WTC11 (cell line): ENCODE data around the gene NPW. TPM values are rescaled to one million over a fixed set of nuclear protein-coding genes. Genes with fewer than 3 reads are reported as not detected.
"Not testable (repeated sequence)": the region's sequence is repeated elsewhere in the genome, so short reads cannot be mapped to it uniquely, and the experiment has no call there.

Experiments
- ATAC-seq: fragments of 200-7000 bp; cut with Tn5 transposase; 2 replicates; pipeline ENCODE4 v1.10.0; 2021; ENCODE audit warnings: mild to moderate bottlenecking, moderate library complexity
- CTCF ChIA-PET: fragments of 300-600 bp; sonication (Branson Sonifier 250); formaldehyde crosslinking; loops from one replicate; lab custom pipeline; 2021; ENCODE audit warnings: antibody characterized with exemption; lab: Charles Lee
- POLR2A ChIA-PET: fragments of 350-600 bp; sonication (Branson Sonifier 250); formaldehyde crosslinking; loops from one replicate; lab custom pipeline; 2021; ENCODE audit warnings: antibody characterized with exemption; lab: Charles Lee
- DNase-seq: peaks from one replicate; pipeline ENCODE4 v3.0.0; 2021; ENCODE audit warnings: low spot score
- H3K27ac Mint-ChIP-seq: 2 replicates; pipeline ENCODE4 v1.8.0; 2021; ENCODE audit warnings: mixed read lengths
- H3K27me3 Mint-ChIP-seq: 2 replicates; pipeline ENCODE4 v1.8.0; 2021; ENCODE audit warnings: low read depth, mild to moderate bottlenecking, moderate library complexity, mixed read lengths
- H3K36me3 Mint-ChIP-seq: 2 replicates; pipeline ENCODE4 v1.8.0; 2021; ENCODE audit warnings: mixed read lengths
- H3K4me1 Mint-ChIP-seq: 2 replicates; pipeline ENCODE4 v1.8.0; 2022; ENCODE audit warnings: mixed read lengths
- H3K4me3 Mint-ChIP-seq: 2 replicates; pipeline ENCODE4 v1.8.0; 2021; ENCODE audit warnings: mild to moderate bottlenecking, moderate library complexity, mixed read lengths
- H3K9me3 Mint-ChIP-seq: 2 replicates; pipeline ENCODE4 v1.8.0; 2021; ENCODE audit warnings: mixed read lengths
- AFF4 ChIP-seq: sonication (generic); formaldehyde crosslinking; IDR thresholded peaks from 2 replicates; pipeline ENCODE4 v1.8.1; 2023; ENCODE audit warnings: mild to moderate bottlenecking, missing genetic modification reagents, borderline replicate concordance
- ELF4 ChIP-seq: sonication (generic); formaldehyde crosslinking; IDR thresholded peaks from 2 replicates; pipeline ENCODE4 v1.8.1; 2022; ENCODE audit warnings: low read depth, mild to moderate bottlenecking, moderate library complexity, missing genetic modification reagents
- FOXJ3 ChIP-seq: sonication (generic); formaldehyde crosslinking; IDR thresholded peaks from 2 replicates; pipeline ENCODE4 v1.9.0; 2021; ENCODE audit warnings: missing genetic modification reagents, mild to moderate bottlenecking, borderline replicate concordance
- FOXK1 ChIP-seq: sonication (generic); formaldehyde crosslinking; IDR thresholded peaks from 2 replicates; pipeline ENCODE4 v1.8.0; 2022; ENCODE audit warnings: mild to moderate bottlenecking, moderate library complexity, missing genetic modification reagents
- GABPB1 ChIP-seq: sonication (generic); formaldehyde crosslinking; IDR thresholded peaks from 2 replicates; pipeline ENCODE4 v1.8.1; 2023; ENCODE audit warnings: mild to moderate bottlenecking, missing genetic modification reagents
- HMGA2 ChIP-seq: fragments of 250-450 bp; sonication (Bioruptor Pico); IDR thresholded peaks from 2 replicates; pipeline ENCODE4 v1.4.0; 2021; ENCODE audit warnings: mild to moderate bottlenecking, moderate library complexity
- JUN ChIP-seq: sonication (generic); formaldehyde crosslinking; IDR thresholded peaks from 2 replicates; pipeline ENCODE4 v1.8.0; 2023; ENCODE audit warnings: mild to moderate bottlenecking, missing genetic modification reagents
- MLX ChIP-seq: sonication (generic); formaldehyde crosslinking; IDR thresholded peaks from 2 replicates; pipeline ENCODE4 v1.8.1; 2023; ENCODE audit warnings: mild to moderate bottlenecking, missing genetic modification reagents, moderate library complexity
- MYBL2 ChIP-seq: sonication (generic); formaldehyde crosslinking; IDR thresholded peaks from 2 replicates; pipeline ENCODE4 v1.8.1; 2023; ENCODE audit warnings: mild to moderate bottlenecking, moderate library complexity, missing genetic modification reagents
- SMAD4 ChIP-seq: sonication (generic); formaldehyde crosslinking; IDR thresholded peaks from 2 replicates; pipeline ENCODE4 v1.8.0; 2022; ENCODE audit warnings: mild to moderate bottlenecking, missing genetic modification reagents
- SOX15 ChIP-seq: fragments of 250-450 bp; sonication (Bioruptor Pico); IDR thresholded peaks from 2 replicates; pipeline ENCODE4 v1.9.0; 2021; ENCODE audit warnings: mild to moderate bottlenecking
- TEAD1 ChIP-seq: sonication (generic); formaldehyde crosslinking; IDR thresholded peaks from 2 replicates; pipeline ENCODE4 v1.8.0; 2022; ENCODE audit warnings: mild to moderate bottlenecking, missing genetic modification reagents
- ZNF232 ChIP-seq: sonication (generic); formaldehyde crosslinking; IDR thresholded peaks from 2 replicates; pipeline ENCODE4 v1.8.0; 2022; ENCODE audit warnings: mild to moderate bottlenecking, missing genetic modification reagents
- total RNA-seq: library from RNA; stranded (reverse); gene quantifications from 3 replicates; pipeline ENCODE4 v1.2.3, GENCODE V29; 2021
- TF ChIP-seq, protein P1 (sequence below): sonication (generic); formaldehyde crosslinking; conservative IDR thresholded peaks from 2 replicates; pipeline ENCODE4 v1.8.1; 2023; ENCODE audit warnings: mild to moderate bottlenecking, low read depth, missing genetic modification reagents, moderate library complexity
- TF ChIP-seq, protein P2 (sequence below): sonication (generic); formaldehyde crosslinking; IDR thresholded peaks from 2 replicates; pipeline ENCODE4 v1.8.1; 2023; ENCODE audit warnings: mild to moderate bottlenecking, moderate library complexity, missing genetic modification reagents
- TF ChIP-seq, protein P3 (sequence below): sonication (generic); formaldehyde crosslinking; IDR thresholded peaks from 2 replicates; pipeline ENCODE4 v1.8.0; 2023; ENCODE audit warnings: missing genetic modification reagents

NPW gene
- total RNA-seq, 1 experiment from 2014 or later: 15.2 TPM

- H3K9me3 Mint-ChIP-seq: no peaks in the 10 kb centered on the region
- TF ChIP-seq FOXK1 (CRISPR knock-in tag) (no peak), GABPB1 (CRISPR knock-in tag) (0 out of 2 replicates have a peak, but pooled peaks have one; percentile 10)
- TF ChIP-seq, all 79 proteins: peak for 1
- ATAC-seq: peak; percentile 18; the same call in 1 of the 2 replicates
- no peak overlapping the region for H3K27ac Mint-ChIP-seq
- ChIA-PET POLR2A (no interaction called here), CTCF (interaction anchor here (0.7 to 2.4 kb wide), 7 partner anchors 10 to 118 kb away, joined by 3 to 13 read pairs (median 6); partner anchors contain the start of genes NPW, NTHL1 and TSC2)
- DNase-seq: no peak
- H3K36me3 Mint-ChIP-seq: no peaks in the 10 kb centered on the region
- H3K4me1 Mint-ChIP-seq: no peaks in the 10 kb centered on the region
- peaks cover under 1% of the 10 kb centered on the region; the same call in 1 of the 2 replicates for H3K27me3 Mint-ChIP-seq
- no peak overlapping the region for H3K4me3 Mint-ChIP-seq
Observed at GRCh38 chr16:2033057-2033908, 13.7 kb downstream of the NPW start.

DNA sequence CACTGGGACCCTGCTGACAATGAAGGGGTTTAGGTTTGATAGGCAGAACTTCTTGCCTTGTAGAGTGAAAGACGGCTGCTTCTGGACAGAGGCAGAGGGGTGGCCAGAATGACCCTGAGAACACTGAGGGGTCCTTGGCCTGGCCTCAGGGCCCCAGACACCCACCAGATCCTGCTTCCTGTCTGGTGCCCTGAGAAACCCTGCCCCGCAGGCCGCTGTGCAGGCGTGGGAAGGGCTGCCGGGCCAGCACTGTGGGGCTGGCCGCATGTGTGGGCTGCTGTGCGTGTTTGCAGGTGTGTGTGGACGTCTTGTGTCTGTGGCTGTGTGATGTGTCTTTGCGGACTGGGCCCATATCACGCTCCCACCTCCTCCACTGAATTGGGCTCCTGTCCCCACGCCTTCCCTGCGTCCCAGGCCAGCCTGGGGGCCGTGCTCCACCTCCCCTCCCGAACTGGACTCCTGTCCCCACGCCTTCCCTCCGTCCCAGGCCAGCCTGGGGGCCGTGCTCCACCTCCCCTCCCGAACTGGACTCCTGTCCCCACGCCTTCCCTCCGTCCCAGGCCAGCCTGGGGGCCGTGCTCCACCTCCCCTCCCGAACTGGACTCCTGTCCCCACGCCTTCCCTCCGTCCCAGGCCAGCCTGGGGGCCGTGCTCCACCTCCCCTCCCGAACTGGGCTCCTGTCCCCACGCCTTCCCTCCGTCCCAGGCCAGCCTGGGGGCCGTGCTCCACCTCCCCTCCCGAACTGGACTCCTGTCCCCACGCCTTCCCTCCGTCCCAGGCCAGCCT is 14.5 kb downstream of the NPW start:
- H3K27ac Mint-ChIP-seq, ATAC-seq, H3K27me3 Mint-ChIP-seq, H3K4me3 Mint-ChIP-seq, H3K9me3 Mint-ChIP-seq, POLR2A ChIA-PET, DNase-seq: not testable (repeated sequence)
- CTCF ChIA-PET: interaction anchor here (0.7 to 1.1 kb wide), 4 partner anchors 11 to 118 kb away, joined by 3 to 13 read pairs (median 4); partner anchors contain the start of gene NPW
- 0 out of 2 replicates have a peak, but pooled peaks have one; percentile 4 for TF ChIP-seq GABPB1 (CRISPR knock-in tag)
- TF ChIP-seq, all 79 proteins: peak for 1; not testable (repeated sequence) for 78
- not testable (repeated sequence) for H3K36me3 Mint-ChIP-seq, H3K4me1 Mint-ChIP-seq

DNA sequence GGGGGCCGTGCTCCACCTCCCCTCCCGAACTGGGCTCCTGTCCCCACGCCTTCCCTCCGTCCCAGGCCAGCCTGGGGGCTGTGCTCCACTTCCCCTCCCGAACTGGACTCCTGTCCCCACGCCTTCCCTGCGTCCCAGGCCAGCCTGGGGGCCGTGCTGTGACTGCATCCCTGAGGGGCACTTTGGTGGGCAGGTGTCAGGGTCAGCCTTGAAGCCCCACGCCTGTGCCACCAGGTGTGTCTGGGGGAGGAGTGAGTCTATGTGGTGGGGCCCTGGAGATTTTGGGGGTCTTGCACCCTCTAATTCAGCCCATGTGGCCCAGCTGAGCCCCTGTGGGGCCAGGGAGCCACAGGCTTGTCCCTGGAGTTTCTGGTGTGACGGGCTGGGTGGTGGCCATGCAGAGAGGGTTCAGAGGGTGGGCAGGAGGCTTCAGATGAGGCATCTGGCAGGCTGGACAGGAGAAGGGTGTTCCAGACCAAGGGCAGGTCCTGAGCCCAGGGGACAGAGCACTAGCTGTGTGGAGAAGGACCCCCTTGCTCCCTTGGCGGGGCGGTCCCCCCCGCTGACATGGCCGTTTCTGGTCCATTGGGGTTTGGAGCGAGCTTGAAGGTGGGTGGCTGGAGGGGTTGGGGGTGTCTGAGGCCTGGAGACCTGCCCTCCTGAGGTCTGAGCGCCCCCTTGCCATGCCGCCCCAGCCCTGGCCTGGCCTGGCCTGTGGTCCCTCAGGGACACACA is 15.3 kb downstream of the NPW start:
- DNase-seq (no peak), ATAC-seq (no peak)
- no peak overlapping the region for H3K27ac Mint-ChIP-seq
- no peaks in the 10 kb centered on the region for H3K27me3 Mint-ChIP-seq
- H3K36me3 Mint-ChIP-seq: no peaks in the 10 kb centered on the region
- no peaks in the 10 kb centered on the region for H3K4me1 Mint-ChIP-seq
- H3K4me3 Mint-ChIP-seq: no peak overlapping the region
- POLR2A ChIA-PET: no interaction called here
- TF ChIP-seq AFF4 (no peak), SMAD4 (CRISPR knock-in tag) (no peak), FOXJ3 (CRISPR knock-in tag) (no peak), MLX (no peak), SOX15 (CRISPR knock-in tag) (no peak), ELF4 (CRISPR knock-in tag) (no peak), TEAD1 (no peak), HMGA2 (CRISPR knock-in tag) (no peak), MYBL2 (CRISPR knock-in tag) (no peak), JUN (CRISPR knock-in tag) (no peak), ZNF232 (CRISPR knock-in tag) (no peak)
- TF ChIP-seq, protein P1, sequence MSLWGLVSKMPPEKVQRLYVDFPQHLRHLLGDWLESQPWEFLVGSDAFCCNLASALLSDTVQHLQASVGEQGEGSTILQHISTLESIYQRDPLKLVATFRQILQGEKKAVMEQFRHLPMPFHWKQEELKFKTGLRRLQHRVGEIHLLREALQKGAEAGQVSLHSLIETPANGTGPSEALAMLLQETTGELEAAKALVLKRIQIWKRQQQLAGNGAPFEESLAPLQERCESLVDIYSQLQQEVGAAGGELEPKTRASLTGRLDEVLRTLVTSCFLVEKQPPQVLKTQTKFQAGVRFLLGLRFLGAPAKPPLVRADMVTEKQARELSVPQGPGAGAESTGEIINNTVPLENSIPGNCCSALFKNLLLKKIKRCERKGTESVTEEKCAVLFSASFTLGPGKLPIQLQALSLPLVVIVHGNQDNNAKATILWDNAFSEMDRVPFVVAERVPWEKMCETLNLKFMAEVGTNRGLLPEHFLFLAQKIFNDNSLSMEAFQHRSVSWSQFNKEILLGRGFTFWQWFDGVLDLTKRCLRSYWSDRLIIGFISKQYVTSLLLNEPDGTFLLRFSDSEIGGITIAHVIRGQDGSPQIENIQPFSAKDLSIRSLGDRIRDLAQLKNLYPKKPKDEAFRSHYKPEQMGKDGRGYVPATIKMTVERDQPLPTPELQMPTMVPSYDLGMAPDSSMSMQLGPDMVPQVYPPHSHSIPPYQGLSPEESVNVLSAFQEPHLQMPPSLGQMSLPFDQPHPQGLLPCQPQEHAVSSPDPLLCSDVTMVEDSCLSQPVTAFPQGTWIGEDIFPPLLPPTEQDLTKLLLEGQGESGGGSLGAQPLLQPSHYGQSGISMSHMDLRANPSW: no peak
- TF ChIP-seq, protein P2, sequence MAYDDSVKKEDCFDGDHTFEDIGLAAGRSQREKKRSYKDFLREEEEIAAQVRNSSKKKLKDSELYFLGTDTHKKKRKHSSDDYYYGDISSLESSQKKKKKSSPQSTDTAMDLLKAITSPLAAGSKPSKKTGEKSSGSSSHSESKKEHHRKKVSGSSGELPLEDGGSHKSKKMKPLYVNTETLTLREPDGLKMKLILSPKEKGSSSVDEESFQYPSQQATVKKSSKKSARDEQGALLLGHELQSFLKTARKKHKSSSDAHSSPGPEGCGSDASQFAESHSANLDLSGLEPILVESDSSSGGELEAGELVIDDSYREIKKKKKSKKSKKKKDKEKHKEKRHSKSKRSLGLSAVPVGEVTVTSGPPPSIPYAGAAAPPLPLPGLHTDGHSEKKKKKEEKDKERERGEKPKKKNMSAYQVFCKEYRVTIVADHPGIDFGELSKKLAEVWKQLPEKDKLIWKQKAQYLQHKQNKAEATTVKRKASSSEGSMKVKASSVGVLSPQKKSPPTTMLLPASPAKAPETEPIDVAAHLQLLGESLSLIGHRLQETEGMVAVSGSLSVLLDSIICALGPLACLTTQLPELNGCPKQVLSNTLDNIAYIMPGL (CRISPR knock-in tag): no peak
- TF ChIP-seq, protein P3, sequence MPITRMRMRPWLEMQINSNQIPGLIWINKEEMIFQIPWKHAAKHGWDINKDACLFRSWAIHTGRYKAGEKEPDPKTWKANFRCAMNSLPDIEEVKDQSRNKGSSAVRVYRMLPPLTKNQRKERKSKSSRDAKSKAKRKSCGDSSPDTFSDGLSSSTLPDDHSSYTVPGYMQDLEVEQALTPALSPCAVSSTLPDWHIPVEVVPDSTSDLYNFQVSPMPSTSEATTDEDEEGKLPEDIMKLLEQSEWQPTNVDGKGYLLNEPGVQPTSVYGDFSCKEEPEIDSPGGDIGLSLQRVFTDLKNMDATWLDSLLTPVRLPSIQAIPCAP (CRISPR knock-in tag): no peak
- CTCF ChIA-PET: interaction anchor here (1.0 to 2.3 kb wide), 3 partner anchors 12 to 106 kb away, joined by 3 to 12 read pairs (median 4); no protein-coding TSS in a partner anchor
- H3K9me3 Mint-ChIP-seq: no peaks in the 10 kb centered on the region
